Upper lobe of right lung (tissue), 1 donor: ENCODE measurements around the gene SLCO1B3. TPM values are rescaled to one million over a fixed set of nuclear protein-coding genes. Genes with fewer than 3 reads are reported as not detected.

ENCODE experiments used
- ATAC-seq: fragments of 200-7000 bp; cut with Tn5 transposase; one replicate; pipeline ENCODE4 v1.9.1; 2020; ENCODE audit warnings: mild to moderate bottlenecking, moderate library complexity
- DNase-seq: peaks from one replicate; pipeline ENCODE4 v3.0.0-alpha.2; 2020
- H3K27ac ChIP-seq: fragments of 200-600 bp; one replicate; pipeline ENCODE4 v1.8.0; 2022
- H3K27me3 ChIP-seq: fragments of 200-600 bp; one replicate; pipeline ENCODE4 v1.8.0; 2022; ENCODE audit warnings: mild to moderate bottlenecking
- H3K36me3 ChIP-seq: fragments of 200-600 bp; one replicate; pipeline ENCODE4 v1.8.0; 2022
- H3K4me1 ChIP-seq: fragments of 200-600 bp; one replicate; pipeline ENCODE4 v1.8.0; 2022
- H3K4me3 ChIP-seq: fragments of 200-600 bp; one replicate; pipeline ENCODE4 v1.8.0; 2022; ENCODE audit warnings: mild to moderate bottlenecking
- H3K9me3 ChIP-seq: fragments of 200-600 bp; one replicate; pipeline ENCODE4 v1.8.0; 2022
- intact Hi-C: fragments of 100-400 bp; cut with DNase I; formaldehyde crosslinking; loops from one replicate; pipeline ENCODE4 v1.11.0; 2022
- total RNA-seq: library from RNA; stranded (reverse); fragmentation: NEBNext Ultra II Directional; extraction: Animal tissue kit (Norgen Biotek cat#: 25700); gene quantifications from one replicate; pipeline ENCODE4 v1.2.1, GENCODE V29; 2021
- TF ChIP-seq, protein P1 (sequence below): fragments of 200-600 bp; IDR thresholded peaks from one replicate; pipeline ENCODE4 v1.8.0; 2022; ENCODE audit warnings: antibody characterized with exemption
- donor health status: DM: no; HTN: yes; CAD: no; lungs with severe emphysema.

The SLCO1B3 gene
- total RNA-seq, 1 donor from 2014 or later: not detected

- intact Hi-C loops: no loop called here
- Histone ChIP-seq H3K9me3 (no peaks in the 10 kb centered on the region), H3K27ac (no peak overlapping the region), H3K4me3 (no peak overlapping the region), H3K27me3 (no peaks in the 10 kb centered on the region), H3K36me3 (no peaks in the 10 kb centered on the region), H3K4me1 (no peaks in the 10 kb centered on the region)
- ATAC-seq (peak; percentile 69), DNase-seq (no peak)
- TF ChIP-seq, protein P1, sequence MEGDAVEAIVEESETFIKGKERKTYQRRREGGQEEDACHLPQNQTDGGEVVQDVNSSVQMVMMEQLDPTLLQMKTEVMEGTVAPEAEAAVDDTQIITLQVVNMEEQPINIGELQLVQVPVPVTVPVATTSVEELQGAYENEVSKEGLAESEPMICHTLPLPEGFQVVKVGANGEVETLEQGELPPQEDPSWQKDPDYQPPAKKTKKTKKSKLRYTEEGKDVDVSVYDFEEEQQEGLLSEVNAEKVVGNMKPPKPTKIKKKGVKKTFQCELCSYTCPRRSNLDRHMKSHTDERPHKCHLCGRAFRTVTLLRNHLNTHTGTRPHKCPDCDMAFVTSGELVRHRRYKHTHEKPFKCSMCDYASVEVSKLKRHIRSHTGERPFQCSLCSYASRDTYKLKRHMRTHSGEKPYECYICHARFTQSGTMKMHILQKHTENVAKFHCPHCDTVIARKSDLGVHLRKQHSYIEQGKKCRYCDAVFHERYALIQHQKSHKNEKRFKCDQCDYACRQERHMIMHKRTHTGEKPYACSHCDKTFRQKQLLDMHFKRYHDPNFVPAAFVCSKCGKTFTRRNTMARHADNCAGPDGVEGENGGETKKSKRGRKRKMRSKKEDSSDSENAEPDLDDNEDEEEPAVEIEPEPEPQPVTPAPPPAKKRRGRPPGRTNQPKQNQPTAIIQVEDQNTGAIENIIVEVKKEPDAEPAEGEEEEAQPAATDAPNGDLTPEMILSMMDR: peak; percentile 37
Measured at GRCh38 chr12:20950248-20950647, 139.7 kb downstream of the SLCO1B3 start.

DNA sequence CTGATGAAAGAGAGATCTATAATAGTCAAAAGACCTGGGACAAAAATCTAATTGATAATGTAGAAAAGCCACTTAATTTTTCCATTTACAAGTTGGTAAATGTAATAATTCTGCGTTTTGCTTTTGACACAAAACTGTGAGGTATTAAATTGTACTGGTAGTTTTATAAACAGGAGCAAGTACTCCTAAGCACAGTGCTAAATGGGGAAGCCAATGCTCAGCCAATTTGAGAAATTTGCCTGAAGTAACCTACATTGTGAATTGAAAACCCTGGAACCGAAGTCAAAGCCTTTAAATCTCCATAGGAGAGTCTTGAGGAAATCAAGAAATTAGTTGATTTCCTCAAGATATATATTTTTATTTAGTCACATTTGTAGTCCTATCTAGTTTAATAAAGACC is 152.8 kb downstream of the SLCO1B3 start:
- Histone ChIP-seq H3K36me3 (no peaks in the 10 kb centered on the region), H3K4me1 (no peaks in the 10 kb centered on the region), H3K27ac (no peak overlapping the region), H3K27me3 (no peaks in the 10 kb centered on the region), H3K9me3 (no peaks in the 10 kb centered on the region), H3K4me3 (no peak overlapping the region)
- ATAC-seq: no peak
- intact Hi-C loops: no loop called here
- DNase-seq: no peak
- TF ChIP-seq, protein P1: no peak

DNA sequence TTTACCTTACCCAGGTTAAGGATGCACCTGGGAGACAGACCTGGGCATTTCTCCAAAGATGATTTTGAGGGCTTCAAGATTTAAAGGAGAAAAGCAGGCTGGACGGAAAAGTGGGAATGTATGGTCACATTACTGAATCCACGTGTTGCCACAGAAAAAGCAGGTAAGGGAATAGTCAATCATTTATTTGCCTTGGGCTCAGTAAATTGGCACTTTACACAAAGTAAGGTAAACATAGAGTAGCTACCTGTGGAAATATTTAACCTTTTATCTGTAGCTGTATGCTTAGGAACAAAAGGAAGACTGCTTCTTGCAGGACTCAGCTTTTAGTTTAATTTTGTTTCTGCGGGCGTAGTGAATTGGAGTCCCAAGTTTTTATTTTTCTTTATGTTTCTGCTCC is 153.3 kb downstream of the SLCO1B3 start:
- DNase-seq: no peak
- no peak for ATAC-seq
- TF ChIP-seq, protein P1: no peak
- no peaks in the 10 kb centered on the region for H3K27me3 ChIP-seq
- H3K36me3 ChIP-seq: no peaks in the 10 kb centered on the region
- intact Hi-C loops: no loop called here
- no peaks in the 10 kb centered on the region for H3K4me1 ChIP-seq
- no peak overlapping the region for H3K27ac ChIP-seq
- H3K4me3 ChIP-seq: no peak overlapping the region
- no peaks in the 10 kb centered on the region for H3K9me3 ChIP-seq

Other genes starting within 250 kb of the SLCO1B3 start
- gene SLCO1C1, start 115.4 kb upstream of the SLCO1B3 start, total RNA-seq: 0.96 TPM